Panc1 (cell line): ENCODE measurements around the gene ZNF555. TPM values are rescaled to one million over a fixed set of nuclear protein-coding genes. Genes with fewer than 3 reads are reported as not detected.

Experiments
- ATAC-seq: fragments of 200-7000 bp; cut with Tn5 transposase; 2 replicates; pipeline ENCODE4 v1.9.1; 2020; ENCODE audit warnings: mild to moderate bottlenecking, moderate library complexity
- BruUV-seq: library from RNA; stranded (reverse); fragments of 400-500 nt; replicated peaks from 2 replicates; lab custom pipeline; 2021; lab: Mats Ljungman, UMichigan
- CTCF ChIA-PET: fragments of 300-600 bp; sonication (Branson Sonifier 250); formaldehyde crosslinking; loops from one replicate; lab custom pipeline; 2022; ENCODE audit warnings: antibody characterized with exemption; lab: Charles Lee
- POLR2A ChIA-PET: fragments of 300-600 bp; sonication (Branson Sonifier 250); formaldehyde crosslinking; loops from one replicate; lab custom pipeline; 2022; ENCODE audit warnings: antibody characterized with exemption; lab: Charles Lee
- DNase-seq: peaks from one replicate; pipeline ENCODE4 v3.0.0-alpha.2; 2010; ENCODE audit warnings: low read depth, low spot score
- H3K27ac ChIP-seq: 2 replicates; pipeline ENCODE4 v1.5.1; 2011; ENCODE audit warnings: mild to moderate bottlenecking, low read length, inconsistent platforms
- H3K27me3 ChIP-seq: fragments of 200-500 bp; sonication (Bioruptor generic); 2 replicates; pipeline ENCODE4 v1.6.0; 2014; ENCODE audit warnings: low read length, inconsistent platforms; ENCODE audit not compliant: control insufficient read depth, insufficient read depth
- H3K36me3 ChIP-seq: fragments of 200-500 bp; sonication (Bioruptor generic); 2 replicates; pipeline ENCODE4 v1.5.1; 2014; ENCODE audit warnings: inconsistent platforms, mild to moderate bottlenecking, low read length, moderate library complexity; ENCODE audit not compliant: control insufficient read depth, insufficient read depth
- H3K4me1 ChIP-seq: 2 replicates; pipeline ENCODE4 v1.5.1; 2011; ENCODE audit warnings: inconsistent platforms, mild to moderate bottlenecking, low read length, moderate library complexity; ENCODE audit not compliant: control insufficient read depth, insufficient read depth
- H3K4me3 ChIP-seq, 2 experiments: 2 replicates each; pipeline ENCODE4 v1.5.1; 2011 to 2012; ENCODE audit warnings: low read depth in 2 of 2, low read length in 2 of 2, mild to moderate bottlenecking in 2 of 2, inconsistent platforms in 1 of 2, moderate library complexity in 1 of 2
- H3K9me3 ChIP-seq: fragments of 200-500 bp; sonication (Bioruptor generic); 2 replicates; pipeline ENCODE4 v1.5.1; 2014; ENCODE audit warnings: low read depth, mild to moderate bottlenecking, inconsistent platforms, low read length, moderate library complexity; ENCODE audit not compliant: control insufficient read depth, insufficient read depth
- POLR2AphosphoS5 ChIP-seq: IDR thresholded peaks from 2 replicates; pipeline ENCODE4 v1.6.1; 2012; ENCODE audit warnings: mild to moderate bottlenecking, low read depth, low read length, moderate library complexity
- SIN3A ChIP-seq: IDR thresholded peaks from 2 replicates; pipeline ENCODE4 v1.6.1; 2012; ENCODE audit warnings: low read depth, mild to moderate bottlenecking, low read length, moderate library complexity, borderline replicate concordance; ENCODE audit not compliant: insufficient read depth
- TCF7L2 ChIP-seq: IDR thresholded peaks from 2 replicates; pipeline ENCODE4 v1.6.1; 2011; ENCODE audit warnings: mild to moderate bottlenecking, low read depth, low read length, inconsistent platforms
- in situ Hi-C: cut with HindIII; loops from 2 replicates; pipeline ENCODE4 v1.10.0; 2016; ENCODE audit warnings: low sequenced_read_pairs, low pct_unique_long_range_greater_than_20kb
- intact Hi-C: fragments of 100-400 bp; cut with micrococcal nuclease; formaldehyde crosslinking; loops from one replicate; pipeline ENCODE4 v1.10.0; 2022; ENCODE audit not compliant: unreplicated experiment
- total RNA-seq: library from RNA; stranded (reverse); gene quantifications from one replicate; pipeline ENCODE4 v1.2.1, GENCODE V29; 2021; ENCODE audit not compliant: unreplicated experiment
- TF ChIP-seq, protein P1 (sequence below): fragments of 450-650 bp; IDR thresholded peaks from 2 replicates; pipeline ENCODE4 v1.5.1; 2017; ENCODE audit warnings: mild to moderate bottlenecking
- TF ChIP-seq, protein P2 (sequence below), 2 experiments: IDR thresholded peaks; 2 replicates each; pipeline ENCODE4 v1.6.1; 2011 to 2012; ENCODE audit warnings: low read depth in 2 of 2, control low read depth in 1 of 2, low read length in 1 of 2, mild to moderate bottlenecking in 1 of 2, moderate library complexity in 1 of 2; ENCODE audit not compliant: insufficient read depth in 1 of 2

The ZNF555 gene
- total RNA-seq, 1 experiment from 2014 or later: 7.3 TPM

DNA sequence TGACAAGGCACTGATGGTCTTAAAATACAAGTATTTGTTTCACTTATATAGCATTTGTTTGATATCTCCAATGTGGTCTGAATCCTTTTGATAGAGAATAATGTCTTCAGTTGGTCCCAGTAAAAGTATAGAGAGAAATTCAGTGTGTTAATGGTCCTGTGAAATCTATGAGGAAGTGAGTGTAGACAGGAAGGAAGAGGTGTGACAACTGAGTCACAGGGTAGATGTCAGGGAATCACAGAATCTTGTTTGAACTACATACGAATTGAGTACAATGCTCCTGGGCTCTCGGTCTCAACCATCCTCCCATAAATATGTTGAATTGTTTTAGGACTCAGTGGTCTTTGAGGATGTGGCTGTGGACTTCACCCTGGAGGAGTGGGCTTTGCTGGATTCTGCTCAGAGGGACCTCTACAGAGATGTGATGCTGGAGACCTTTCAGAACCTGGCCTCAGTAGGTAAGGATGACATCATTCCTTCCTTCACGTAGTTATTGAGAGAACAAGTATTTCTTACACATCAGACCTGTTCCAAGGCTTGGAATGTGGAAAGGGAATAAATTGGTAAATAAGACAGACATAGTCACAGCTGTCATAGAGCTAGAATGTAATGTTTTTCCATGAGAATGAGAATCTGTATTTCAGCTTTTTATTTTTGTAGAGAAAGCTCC is 9.1 kb downstream of the ZNF555 start:
- intact Hi-C loops: no loop called here
- POLR2A ChIA-PET: no interaction called here
- Histone ChIP-seq H3K4me3 (no peak overlapping the region), H3K36me3 (peaks cover 5% of the 10 kb centered on the region), H3K9me3 (peaks cover 59% of the 10 kb centered on the region), H3K4me1 (no peaks in the 10 kb centered on the region), H3K27ac (no peak overlapping the region), H3K27me3 (no peaks in the 10 kb centered on the region)
- CTCF ChIA-PET: interaction anchor here (0.6 kb wide), 1 partner anchor 241 kb away, joined by 4 read pairs; no protein-coding TSS in a partner anchor
- in situ Hi-C loops: no loop called here
- DNase-seq (no peak), ATAC-seq (no peak)
- TF ChIP-seq SIN3A (no peak), POLR2AphosphoS5 (no peak), TCF7L2 (no peak)
- TF ChIP-seq, protein P1, sequence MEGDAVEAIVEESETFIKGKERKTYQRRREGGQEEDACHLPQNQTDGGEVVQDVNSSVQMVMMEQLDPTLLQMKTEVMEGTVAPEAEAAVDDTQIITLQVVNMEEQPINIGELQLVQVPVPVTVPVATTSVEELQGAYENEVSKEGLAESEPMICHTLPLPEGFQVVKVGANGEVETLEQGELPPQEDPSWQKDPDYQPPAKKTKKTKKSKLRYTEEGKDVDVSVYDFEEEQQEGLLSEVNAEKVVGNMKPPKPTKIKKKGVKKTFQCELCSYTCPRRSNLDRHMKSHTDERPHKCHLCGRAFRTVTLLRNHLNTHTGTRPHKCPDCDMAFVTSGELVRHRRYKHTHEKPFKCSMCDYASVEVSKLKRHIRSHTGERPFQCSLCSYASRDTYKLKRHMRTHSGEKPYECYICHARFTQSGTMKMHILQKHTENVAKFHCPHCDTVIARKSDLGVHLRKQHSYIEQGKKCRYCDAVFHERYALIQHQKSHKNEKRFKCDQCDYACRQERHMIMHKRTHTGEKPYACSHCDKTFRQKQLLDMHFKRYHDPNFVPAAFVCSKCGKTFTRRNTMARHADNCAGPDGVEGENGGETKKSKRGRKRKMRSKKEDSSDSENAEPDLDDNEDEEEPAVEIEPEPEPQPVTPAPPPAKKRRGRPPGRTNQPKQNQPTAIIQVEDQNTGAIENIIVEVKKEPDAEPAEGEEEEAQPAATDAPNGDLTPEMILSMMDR: no peak
- TF ChIP-seq, protein P2, sequence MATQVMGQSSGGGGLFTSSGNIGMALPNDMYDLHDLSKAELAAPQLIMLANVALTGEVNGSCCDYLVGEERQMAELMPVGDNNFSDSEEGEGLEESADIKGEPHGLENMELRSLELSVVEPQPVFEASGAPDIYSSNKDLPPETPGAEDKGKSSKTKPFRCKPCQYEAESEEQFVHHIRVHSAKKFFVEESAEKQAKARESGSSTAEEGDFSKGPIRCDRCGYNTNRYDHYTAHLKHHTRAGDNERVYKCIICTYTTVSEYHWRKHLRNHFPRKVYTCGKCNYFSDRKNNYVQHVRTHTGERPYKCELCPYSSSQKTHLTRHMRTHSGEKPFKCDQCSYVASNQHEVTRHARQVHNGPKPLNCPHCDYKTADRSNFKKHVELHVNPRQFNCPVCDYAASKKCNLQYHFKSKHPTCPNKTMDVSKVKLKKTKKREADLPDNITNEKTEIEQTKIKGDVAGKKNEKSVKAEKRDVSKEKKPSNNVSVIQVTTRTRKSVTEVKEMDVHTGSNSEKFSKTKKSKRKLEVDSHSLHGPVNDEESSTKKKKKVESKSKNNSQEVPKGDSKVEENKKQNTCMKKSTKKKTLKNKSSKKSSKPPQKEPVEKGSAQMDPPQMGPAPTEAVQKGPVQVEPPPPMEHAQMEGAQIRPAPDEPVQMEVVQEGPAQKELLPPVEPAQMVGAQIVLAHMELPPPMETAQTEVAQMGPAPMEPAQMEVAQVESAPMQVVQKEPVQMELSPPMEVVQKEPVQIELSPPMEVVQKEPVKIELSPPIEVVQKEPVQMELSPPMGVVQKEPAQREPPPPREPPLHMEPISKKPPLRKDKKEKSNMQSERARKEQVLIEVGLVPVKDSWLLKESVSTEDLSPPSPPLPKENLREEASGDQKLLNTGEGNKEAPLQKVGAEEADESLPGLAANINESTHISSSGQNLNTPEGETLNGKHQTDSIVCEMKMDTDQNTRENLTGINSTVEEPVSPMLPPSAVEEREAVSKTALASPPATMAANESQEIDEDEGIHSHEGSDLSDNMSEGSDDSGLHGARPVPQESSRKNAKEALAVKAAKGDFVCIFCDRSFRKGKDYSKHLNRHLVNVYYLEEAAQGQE (IDR thresholded peaks at IDR 0.05; ENCODE audit: insufficient read depth in 1 of 2, low read depth in 2 of 2, low read length in 1 of 2): no peak
- BruUV-seq: no TSS peak

DNA sequence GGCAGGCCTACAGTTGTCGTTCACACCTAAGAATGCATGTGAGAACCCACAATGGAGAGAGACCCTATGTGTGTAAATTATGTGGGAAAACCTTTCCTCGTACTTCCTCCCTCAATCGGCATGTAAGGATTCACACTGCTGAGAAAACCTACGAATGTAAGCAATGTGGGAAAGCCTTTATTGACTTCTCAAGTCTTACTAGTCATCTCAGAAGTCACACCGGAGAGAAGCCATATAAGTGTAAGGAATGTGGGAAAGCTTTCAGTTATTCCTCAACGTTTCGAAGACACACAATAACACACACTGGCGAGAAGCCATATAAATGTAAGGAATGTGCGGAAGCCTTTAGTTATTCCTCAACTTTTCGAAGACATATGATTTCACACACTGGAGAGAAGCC is 11.3 kb downstream of the ZNF555 start:
- in situ Hi-C loops (no loop called here), intact Hi-C loops (no loop called here)
- Histone ChIP-seq H3K4me1 (no peaks in the 10 kb centered on the region), H3K9me3 (peaks cover 72% of the 10 kb centered on the region), H3K27ac (no peak overlapping the region), H3K4me3 (no peak overlapping the region), H3K27me3 (no peaks in the 10 kb centered on the region), H3K36me3 (peaks cover 5% of the 10 kb centered on the region)
- DNase-seq (no peak), ATAC-seq (no peak)
- BruUV-seq: no TSS peak
- POLR2A ChIA-PET: no interaction called here
- TF ChIP-seq SIN3A (no peak), POLR2AphosphoS5 (no peak), TCF7L2 (no peak)
- TF ChIP-seq, protein P2 (IDR thresholded peaks at IDR 0.05; ENCODE audit: insufficient read depth in 1 of 2, low read depth in 2 of 2, low read length in 1 of 2): no peak
- TF ChIP-seq, protein P1: no peak
- CTCF ChIA-PET: no interaction called here
